DND-41 (cell line): ENCODE results near the gene KCNH1.

Source experiments
- ATAC-seq: fragments of 200-7000 bp; cut with Tn5 transposase; 3 replicates; pipeline ENCODE4 v1.9.1; 2021; ENCODE audit warnings: low read depth; ENCODE audit not compliant: insufficient read depth
- DNase-seq: peaks from one replicate; pipeline ENCODE4 v3.0.0-alpha.2; 2020
- H2AFZ ChIP-seq: 2 replicates; pipeline ENCODE4 v1.6.0; 2012; ENCODE audit warnings: low read depth, low read length
- H3K27ac ChIP-seq: 2 replicates; pipeline ENCODE4 v1.5.1; 2012; ENCODE audit warnings: low read length, inconsistent platforms
- H3K27me3 ChIP-seq: fragments of 200-600 bp; sonication (generic); 2 replicates; pipeline ENCODE4 v1.6.0; 2012; ENCODE audit warnings: low read length, mild to moderate bottlenecking, inconsistent platforms; ENCODE audit not compliant: insufficient read depth, poor library complexity
- H3K36me3 ChIP-seq: 2 replicates; pipeline ENCODE4 v1.5.1; 2012; ENCODE audit warnings: low read length, inconsistent platforms; ENCODE audit not compliant: insufficient read depth
- H3K4me1 ChIP-seq: 2 replicates; pipeline ENCODE4 v1.5.1; 2012; ENCODE audit warnings: mild to moderate bottlenecking, low read length; ENCODE audit not compliant: insufficient read depth
- H3K4me2 ChIP-seq: 2 replicates; pipeline ENCODE4 v1.6.0; 2012; ENCODE audit warnings: mild to moderate bottlenecking, moderate library complexity, low read length, inconsistent platforms; ENCODE audit not compliant: insufficient read depth
- H3K4me3 ChIP-seq, 2 experiments: fragments of 200-600 bp in 1 of 2; shearing (Covaris generic) in 1 of 2; 2 replicates each; pipeline ENCODE4 v1.5.1; 2012 to 2016; ENCODE audit warnings: inconsistent platforms in 2 of 2, low read length in 2 of 2, mild to moderate bottlenecking in 2 of 2, low read depth in 1 of 2, moderate library complexity in 1 of 2
- H3K79me2 ChIP-seq: 2 replicates; pipeline ENCODE4 v1.6.0; 2012; ENCODE audit warnings: low read length, inconsistent platforms; ENCODE audit not compliant: insufficient read depth
- H3K9ac ChIP-seq: 2 replicates; pipeline ENCODE4 v1.6.0; 2012; ENCODE audit warnings: low read depth, mild to moderate bottlenecking, inconsistent platforms, low read length, moderate library complexity
- H3K9me3 ChIP-seq: 2 replicates; pipeline ENCODE4 v1.5.1; 2012; ENCODE audit warnings: low read length, moderate library complexity, mild to moderate bottlenecking, inconsistent platforms; ENCODE audit not compliant: insufficient read depth, severe bottlenecking
- H4K20me1 ChIP-seq: 2 replicates; pipeline ENCODE4 v1.6.0; 2012; ENCODE audit warnings: low read length; ENCODE audit not compliant: insufficient read depth
- CTCF ChIP-seq: IDR thresholded peaks from 2 replicates; pipeline ENCODE4 v1.5.1; 2012; ENCODE audit warnings: borderline replicate concordance, low read length, moderate library complexity, mild to moderate bottlenecking; ENCODE audit not compliant: poor library complexity, severe bottlenecking; ENCODE audit errors: extremely low read depth
- EZH2 ChIP-seq: IDR thresholded peaks from 3 replicates; pipeline ENCODE4 v1.6.1; 2012; ENCODE audit warnings: borderline replicate concordance, low read depth, mild to moderate bottlenecking, moderate library complexity, low read length, inconsistent platforms; ENCODE audit not compliant: severe bottlenecking

Gene KCNH1

GRCh38 chr1:210773450-210773849, 360.5 kb downstream of the KCNH1 start:
- Histone ChIP-seq H2AFZ (no peak overlapping the region), H3K4me3 (no peak overlapping the region), H3K4me1 (no peaks in the 10 kb centered on the region), H3K27me3 (no peaks in the 10 kb centered on the region), H3K27ac (no peak overlapping the region), H3K9me3 (no peaks in the 10 kb centered on the region), H3K4me2 (no peak overlapping the region), H4K20me1 (no peaks in the 10 kb centered on the region), H3K79me2 (no peaks in the 10 kb centered on the region), H3K9ac (no peak overlapping the region), H3K36me3 (no peaks in the 10 kb centered on the region)
- DNase-seq, result no peak
- no peak for TF ChIP-seq EZH2
- no peak for TF ChIP-seq CTCF
- no peak for ATAC-seq

GRCh38 chr1:210771131-210771530, 362.8 kb downstream of the KCNH1 start:
- Histone ChIP-seq H3K27me3 (peaks cover 2% of the 10 kb centered on the region), H2AFZ (no peak overlapping the region), H4K20me1 (no peaks in the 10 kb centered on the region), H3K27ac (no peak overlapping the region), H3K4me1 (no peaks in the 10 kb centered on the region), H3K79me2 (no peaks in the 10 kb centered on the region), H3K9ac (no peak overlapping the region), H3K4me2 (no peak overlapping the region), H3K4me3 (no peak overlapping the region), H3K36me3 (no peaks in the 10 kb centered on the region), H3K9me3 (no peaks in the 10 kb centered on the region)
- no peak for ATAC-seq
- DNase-seq, result no peak
- no peak for TF ChIP-seq CTCF
- no peak for TF ChIP-seq EZH2

- H2AFZ ChIP-seq, result no peak overlapping the region
- no peak for ATAC-seq
- no peak overlapping the region for H3K27ac ChIP-seq
- no peaks in the 10 kb centered on the region for H3K4me1 ChIP-seq
- H3K4me3 ChIP-seq, result no peak overlapping the region
- H3K79me2 ChIP-seq, result no peaks in the 10 kb centered on the region
- no peak overlapping the region for H3K9ac ChIP-seq
- H4K20me1 ChIP-seq, result no peaks in the 10 kb centered on the region
- peaks cover 2% of the 10 kb centered on the region for H3K27me3 ChIP-seq
- H3K9me3 ChIP-seq, result no peaks in the 10 kb centered on the region
- H3K36me3 ChIP-seq, result no peaks in the 10 kb centered on the region
- TF ChIP-seq CTCF, result no peak
- no peak overlapping the region for H3K4me2 ChIP-seq
- no peak for DNase-seq
These were observed 363.5 kb downstream of the KCNH1 start for GRCh38 chr1:210770396-210770984.

- TF ChIP-seq CTCF (no peak), EZH2 (no peak)
- peaks cover 2% of the 10 kb centered on the region for H3K27me3 ChIP-seq
- no peak overlapping the region for H3K9ac ChIP-seq
- DNase-seq (no peak), ATAC-seq (no peak)
- H3K4me2 ChIP-seq, result no peak overlapping the region
- H2AFZ ChIP-seq, result no peak overlapping the region
- no peak overlapping the region for H3K27ac ChIP-seq
- no peaks in the 10 kb centered on the region for H3K79me2 ChIP-seq
- H4K20me1 ChIP-seq, result no peaks in the 10 kb centered on the region
- no peaks in the 10 kb centered on the region for H3K9me3 ChIP-seq
- no peak overlapping the region for H3K4me3 ChIP-seq
- H3K36me3 ChIP-seq, result no peaks in the 10 kb centered on the region
- no peaks in the 10 kb centered on the region for H3K4me1 ChIP-seq
These were observed 364.5 kb downstream of the KCNH1 start for GRCh38 chr1:210769473-210769872.
